Breast epithelium (tissue), 4 donors: ENCODE data around the gene BORCS5. TPM values are rescaled to one million over a fixed set of nuclear protein-coding genes. Genes with fewer than 3 reads are reported as not detected.

Experiments
- DNase-seq, 2 donors: peaks; one replicate each; pipeline ENCODE4 v3.0.0-alpha.2; 2019; ENCODE audit warnings: low spot score in 2 of 2
- H3K27ac ChIP-seq, 2 donors: fragments of 200-600 bp; sonication (generic) in 1 of 2; one replicate each; pipeline ENCODE4 v1.5.1; 2016 to 2019; ENCODE audit warnings: mild to moderate bottlenecking in 1 of 2
- H3K27me3 ChIP-seq, 2 donors: fragments of 200-600 bp; sonication (generic) in 1 of 2; one replicate each; pipeline versions ENCODE4 v1.5.1 to v1.6.0; 2017 to 2019; ENCODE audit warnings: control low read depth in 1 of 2, mild to moderate bottlenecking in 1 of 2
- H3K36me3 ChIP-seq: fragments of 200-600 bp; one replicate; pipeline ENCODE4 v1.5.1; 2019
- H3K4me1 ChIP-seq, 2 donors: fragments of 200-600 bp; sonication (generic); one replicate each; pipeline ENCODE4 v1.5.1; 2016 to 2019; ENCODE audit warnings: control low read depth in 1 of 2
- H3K4me3 ChIP-seq, 3 donors: fragments of 200-600 bp; sonication (generic); 1 replicate in 2 of 3; 2 replicates in 1 of 3; pipeline ENCODE4 v1.5.1; 2016 to 2019; ENCODE audit warnings: mild to moderate bottlenecking in 3 of 3, moderate library complexity in 2 of 3
- H3K9me3 ChIP-seq, 2 donors: fragments of 200-600 bp; sonication (generic) in 1 of 2; one replicate each; pipeline ENCODE4 v1.5.1; 2016 to 2019; ENCODE audit warnings: control low read depth in 1 of 2
- POLR2A ChIP-seq: fragments of 450-650 bp; IDR thresholded peaks from one replicate; pipeline ENCODE4 v1.6.1; 2016; ENCODE audit warnings: antibody characterized with exemption, mild to moderate bottlenecking, moderate library complexity
- POLR2AphosphoS5 ChIP-seq, 3 donors: sonication (generic); formaldehyde crosslinking; IDR thresholded peaks; one replicate each; pipeline ENCODE4 v1.6.1; 2017; ENCODE audit warnings: antibody characterized with exemption in 3 of 3
- intact Hi-C: fragments of 100-400 bp; cut with DNase I; formaldehyde crosslinking; loops from one replicate; pipeline ENCODE4 v1.15.1; 2023; ENCODE audit warnings: low total_unique reads
- total RNA-seq, 3 donors: library from RNA; depleted of rRNA; stranded (reverse); fragments of >200 nt; gene quantifications; one replicate each; pipeline ENCODE4 v1.1.0, GENCODE V29; 2016
- TF ChIP-seq, protein P1 (sequence below), 3 donors: fragments of 450-650 bp; IDR thresholded peaks; one replicate each; pipeline ENCODE4 v1.5.1; 2016 to 2017; ENCODE audit warnings: antibody characterized with exemption in 3 of 3, mild to moderate bottlenecking in 3 of 3, moderate library complexity in 3 of 3

BORCS5 gene
- total RNA-seq, 3 donors from 2014 or later = 13.5 to 20.3 (median 17.4) TPM

DNA sequence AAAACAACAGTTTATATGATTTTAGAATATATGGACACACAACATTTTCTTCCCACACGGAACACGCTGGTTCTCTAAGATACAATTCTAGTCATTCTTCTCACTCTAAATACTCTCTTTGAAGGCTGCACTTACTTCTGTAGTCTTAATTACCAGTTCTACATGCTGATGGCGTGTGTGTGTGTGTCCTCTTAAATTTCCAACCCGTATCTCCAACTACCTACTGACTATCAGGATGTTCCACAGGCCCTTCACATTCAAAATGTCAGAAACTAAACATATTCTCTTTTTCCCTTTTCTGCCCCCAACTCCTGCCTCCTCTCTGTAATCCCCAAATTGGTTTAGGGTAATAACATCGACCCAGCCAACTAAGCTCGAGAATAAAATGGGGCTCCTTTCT lies 130.6 kb downstream of the BORCS5 start:
- no peak for DNase-seq
- H3K27me3 ChIP-seq = no peaks in the 10 kb centered on the region
- TF ChIP-seq, protein P1, sequence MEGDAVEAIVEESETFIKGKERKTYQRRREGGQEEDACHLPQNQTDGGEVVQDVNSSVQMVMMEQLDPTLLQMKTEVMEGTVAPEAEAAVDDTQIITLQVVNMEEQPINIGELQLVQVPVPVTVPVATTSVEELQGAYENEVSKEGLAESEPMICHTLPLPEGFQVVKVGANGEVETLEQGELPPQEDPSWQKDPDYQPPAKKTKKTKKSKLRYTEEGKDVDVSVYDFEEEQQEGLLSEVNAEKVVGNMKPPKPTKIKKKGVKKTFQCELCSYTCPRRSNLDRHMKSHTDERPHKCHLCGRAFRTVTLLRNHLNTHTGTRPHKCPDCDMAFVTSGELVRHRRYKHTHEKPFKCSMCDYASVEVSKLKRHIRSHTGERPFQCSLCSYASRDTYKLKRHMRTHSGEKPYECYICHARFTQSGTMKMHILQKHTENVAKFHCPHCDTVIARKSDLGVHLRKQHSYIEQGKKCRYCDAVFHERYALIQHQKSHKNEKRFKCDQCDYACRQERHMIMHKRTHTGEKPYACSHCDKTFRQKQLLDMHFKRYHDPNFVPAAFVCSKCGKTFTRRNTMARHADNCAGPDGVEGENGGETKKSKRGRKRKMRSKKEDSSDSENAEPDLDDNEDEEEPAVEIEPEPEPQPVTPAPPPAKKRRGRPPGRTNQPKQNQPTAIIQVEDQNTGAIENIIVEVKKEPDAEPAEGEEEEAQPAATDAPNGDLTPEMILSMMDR (IDR thresholded peaks at IDR 0.05) = no peak
- TF ChIP-seq POLR2AphosphoS5 (IDR thresholded peaks at IDR 0.05) (no peak), POLR2A (no peak)
- H3K9me3 ChIP-seq = no peaks in the 10 kb centered on the region
- intact Hi-C loops = no loop called here
- H3K27ac ChIP-seq = no peak overlapping the region
- no peak overlapping the region for H3K4me3 ChIP-seq
- no peaks in the 10 kb centered on the region for H3K36me3 ChIP-seq
- H3K4me1 ChIP-seq = no peaks in the 10 kb centered on the region

DNA sequence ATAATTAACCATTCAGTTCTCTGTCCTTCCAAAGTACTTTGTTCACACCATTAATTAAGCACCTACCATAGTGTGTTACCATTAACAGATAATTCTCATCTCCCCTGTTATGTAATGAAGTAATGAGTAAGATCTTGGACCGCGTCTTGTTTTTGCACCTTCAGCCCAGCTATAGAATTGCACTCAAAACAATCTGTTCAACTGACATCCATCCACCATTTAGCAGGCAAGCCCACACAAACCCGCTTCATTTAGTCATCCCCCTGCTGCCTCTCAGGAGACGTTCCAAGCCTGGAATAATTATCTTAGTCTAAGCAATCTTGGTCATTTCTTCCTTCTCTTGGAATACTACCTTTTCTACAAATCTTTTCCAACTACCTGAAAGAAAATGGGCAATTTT lies 131.4 kb downstream of the BORCS5 start:
- H3K4me3 ChIP-seq = no peak overlapping the region
- TF ChIP-seq POLR2AphosphoS5 (IDR thresholded peaks at IDR 0.05) (no peak), POLR2A (no peak)
- TF ChIP-seq, protein P1 (IDR thresholded peaks at IDR 0.05) = no peak
- no peak overlapping the region for H3K27ac ChIP-seq
- no peaks in the 10 kb centered on the region for H3K9me3 ChIP-seq
- H3K27me3 ChIP-seq = no peaks in the 10 kb centered on the region
- intact Hi-C loops = no loop called here
- no peaks in the 10 kb centered on the region for H3K4me1 ChIP-seq
- no peaks in the 10 kb centered on the region for H3K36me3 ChIP-seq
- no peak for DNase-seq

DNA sequence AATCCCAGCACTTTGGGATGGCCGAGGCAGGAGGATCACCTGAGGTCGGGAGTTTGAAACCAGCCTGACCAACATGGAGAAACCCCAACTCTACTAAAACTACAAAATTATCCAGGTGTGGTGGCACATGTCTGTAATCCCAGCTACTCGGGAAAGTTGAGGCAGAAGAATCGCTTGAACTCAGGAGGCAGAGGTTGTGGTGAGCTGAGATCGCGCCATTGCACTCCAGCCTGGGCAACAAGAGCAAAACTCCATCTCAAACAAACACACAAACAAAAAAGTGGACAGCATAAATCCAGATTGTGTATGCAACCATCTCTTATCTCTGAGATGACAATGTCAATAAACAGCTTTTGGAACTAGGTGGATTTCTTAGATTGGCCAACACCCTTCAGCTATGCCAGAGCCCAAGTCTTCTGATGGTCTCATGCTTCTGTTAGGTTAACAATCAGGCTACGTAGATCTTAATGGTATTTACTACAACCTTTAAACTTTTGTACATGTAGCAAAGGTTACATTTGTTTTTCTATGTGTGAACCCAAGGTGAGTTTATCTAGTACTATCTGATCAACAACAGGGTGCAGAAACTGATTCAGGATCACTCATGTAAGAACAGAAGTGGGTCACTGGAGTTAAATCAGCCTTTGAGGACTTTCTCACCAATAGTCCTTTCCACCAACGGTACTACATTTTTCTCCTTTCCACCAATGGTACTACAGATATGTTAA lies 132.1 kb downstream of the BORCS5 start:
- Histone ChIP-seq H3K4me1 (no peaks in the 10 kb centered on the region), H3K9me3 (no peaks in the 10 kb centered on the region), H3K4me3 (no peak overlapping the region), H3K36me3 (no peaks in the 10 kb centered on the region), H3K27ac (no peak overlapping the region), H3K27me3 (no peaks in the 10 kb centered on the region)
- no peak for DNase-seq
- TF ChIP-seq, protein P1 (IDR thresholded peaks at IDR 0.05) = no peak
- TF ChIP-seq POLR2AphosphoS5 (IDR thresholded peaks at IDR 0.05) (no peak), POLR2A (no peak)
- intact Hi-C loops = no loop called here

DNA sequence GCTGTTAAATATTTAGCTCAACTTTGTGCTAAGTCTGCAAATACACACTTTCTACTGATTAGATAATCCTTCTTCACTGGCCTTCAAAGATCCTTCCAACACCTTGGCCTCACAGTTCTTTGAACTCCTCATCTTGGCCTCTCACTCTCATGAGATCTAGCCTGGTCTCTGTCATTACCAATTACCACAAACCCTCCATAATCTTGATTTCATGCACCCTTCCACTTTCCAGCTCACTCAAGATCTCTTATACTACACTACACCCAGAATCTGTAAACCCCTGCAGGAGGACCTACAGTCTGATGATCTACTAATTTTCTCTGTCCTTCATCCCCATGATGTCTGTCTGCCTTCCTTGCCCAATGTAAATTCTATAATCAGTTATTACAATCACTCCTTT lies 134.7 kb downstream of the BORCS5 start:
- H3K27me3 ChIP-seq = no peaks in the 10 kb centered on the region
- TF ChIP-seq POLR2A (no peak), POLR2AphosphoS5 (IDR thresholded peaks at IDR 0.05) (no peak)
- TF ChIP-seq, protein P1 (IDR thresholded peaks at IDR 0.05) = no peak
- no peaks in the 10 kb centered on the region for H3K36me3 ChIP-seq
- no peaks in the 10 kb centered on the region for H3K9me3 ChIP-seq
- no peak overlapping the region for H3K27ac ChIP-seq
- no peak overlapping the region for H3K4me3 ChIP-seq
- DNase-seq = no peak
- intact Hi-C loops = no loop called here
- no peaks in the 10 kb centered on the region for H3K4me1 ChIP-seq

DNA sequence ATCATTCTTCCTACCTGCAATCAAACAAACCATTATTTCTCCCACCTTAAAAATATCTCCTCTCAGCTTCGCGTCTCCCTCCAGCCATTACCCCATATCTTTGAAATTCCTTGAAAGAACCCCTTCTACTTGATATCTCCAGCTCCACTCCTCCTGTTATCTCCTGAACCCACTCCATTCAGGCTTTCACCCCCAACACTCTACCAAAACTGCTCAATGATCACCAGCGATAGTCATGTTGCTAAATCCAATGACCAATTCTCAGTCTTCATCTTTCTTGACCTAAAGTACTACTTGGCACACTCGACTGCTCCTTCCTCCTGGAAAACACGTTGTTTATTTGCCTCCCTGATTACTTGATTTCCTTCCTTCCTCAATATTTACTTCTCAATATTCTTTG lies 135.7 kb downstream of the BORCS5 start:
- Histone ChIP-seq H3K27ac (no peak overlapping the region), H3K36me3 (no peaks in the 10 kb centered on the region), H3K4me1 (no peaks in the 10 kb centered on the region), H3K27me3 (no peaks in the 10 kb centered on the region), H3K9me3 (no peaks in the 10 kb centered on the region), H3K4me3 (no peak overlapping the region)
- intact Hi-C loops = no loop called here
- TF ChIP-seq, protein P1 (IDR thresholded peaks at IDR 0.05) = no peak
- no peak for TF ChIP-seq POLR2AphosphoS5 (IDR thresholded peaks at IDR 0.05)
- no peak for TF ChIP-seq POLR2A
- no peak for DNase-seq
